ENCODE results near the gene FAM3D.
A peak's percentile ranks its signal among the peaks of the same experiment; 100 is the strongest.

FAM3D gene

DNA sequence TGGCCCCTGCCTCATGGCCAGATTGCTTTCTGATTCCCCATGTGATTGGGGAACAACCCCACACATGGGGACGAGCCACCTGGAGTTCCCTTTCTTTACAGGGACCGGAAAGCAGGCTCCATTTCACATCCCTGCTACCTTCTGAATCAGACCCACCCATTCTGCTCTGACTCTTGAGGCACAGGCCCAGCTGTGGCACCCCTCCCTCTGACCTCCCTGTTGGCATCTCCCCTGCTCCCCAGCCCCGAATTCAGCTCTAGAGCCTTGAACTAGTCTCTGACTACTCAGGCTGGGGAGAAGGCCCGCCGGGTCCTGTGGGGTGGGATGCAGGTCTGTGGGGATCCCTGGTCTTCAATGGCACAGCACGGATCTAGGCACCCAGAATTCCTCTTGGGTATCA, 12.1 kb downstream of the FAM3D start:
- DNase-seq (ENCODE audit: low spot score), result no peak

DNA sequence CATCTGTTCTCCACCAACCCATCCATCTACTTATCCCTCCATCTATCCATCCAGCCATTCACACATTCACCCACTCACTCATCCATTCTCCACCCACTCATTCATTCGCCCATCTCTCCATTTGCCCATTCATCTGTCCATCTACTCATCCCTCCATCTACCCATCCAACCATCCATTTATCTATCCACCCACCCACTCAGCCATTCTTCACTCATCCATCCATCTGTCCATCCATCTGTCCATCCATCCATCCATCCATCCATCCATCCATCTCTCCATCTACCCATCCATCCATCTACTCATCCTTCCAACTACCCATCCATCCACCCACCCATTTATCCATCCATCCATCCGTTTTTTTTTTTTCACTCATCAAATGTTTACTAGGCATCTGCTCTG, 13.9 kb downstream of the FAM3D start:
- DNase-seq (ENCODE audit: low spot score), result no peak

DNA sequence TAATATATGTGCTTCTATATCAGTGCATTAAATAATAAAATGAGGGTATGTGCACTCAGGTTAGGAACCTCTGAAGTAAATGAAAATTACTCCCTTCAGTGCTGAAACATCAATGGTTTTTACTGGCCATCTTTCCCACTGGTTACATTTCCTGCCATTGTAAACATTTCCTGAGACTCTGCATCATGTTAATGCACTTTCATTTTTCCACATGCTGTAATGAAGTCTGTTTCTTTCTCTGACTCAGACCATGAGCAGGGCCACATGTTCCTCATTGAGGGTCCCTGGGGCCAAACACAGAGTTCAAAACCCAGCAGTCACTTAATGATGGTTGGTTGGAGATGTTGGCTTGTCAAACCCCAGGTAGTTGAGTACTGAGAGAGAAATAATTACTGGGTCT, 15.3 kb downstream of the FAM3D start:
- no peak for DNase-seq (ENCODE audit: low spot score)

DNA sequence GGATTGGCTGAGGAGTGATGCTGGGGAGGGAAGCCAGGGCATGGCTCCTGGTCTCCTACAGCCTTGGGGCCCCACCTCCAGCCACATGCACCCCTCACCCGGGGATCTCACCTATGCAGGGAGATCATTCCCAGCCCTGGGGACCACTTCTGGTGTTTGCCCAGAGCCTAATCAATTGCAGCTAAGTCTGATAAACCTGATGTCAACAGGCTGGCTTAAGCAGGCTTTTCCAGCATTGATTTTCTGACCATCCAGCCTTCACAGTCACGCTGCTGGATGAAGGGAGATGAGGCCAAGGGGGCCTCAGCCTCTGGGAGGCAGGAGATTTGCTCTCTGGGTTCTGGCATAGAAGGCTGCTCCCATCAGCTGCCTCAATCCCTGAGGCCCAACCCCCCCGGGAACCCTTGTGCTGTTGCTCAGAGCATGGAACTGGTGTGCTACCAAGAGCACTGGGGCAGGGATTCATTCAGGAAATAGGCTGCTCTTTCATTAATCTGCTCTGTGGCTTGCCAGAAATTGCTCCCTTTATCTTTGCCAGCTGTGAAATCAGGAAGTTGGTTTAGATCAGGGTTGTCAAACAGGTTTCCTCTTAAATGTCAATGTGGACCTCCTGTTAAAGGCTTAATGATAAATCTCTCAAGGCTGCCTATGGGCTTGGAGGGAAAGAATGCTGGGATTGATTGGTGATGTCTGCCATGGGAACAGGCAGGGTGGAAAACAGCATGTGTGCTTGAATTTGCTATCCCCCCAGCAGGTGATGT, 19.0 kb downstream of the FAM3D start:
- no peak for DNase-seq (ENCODE audit: low spot score)

DNA sequence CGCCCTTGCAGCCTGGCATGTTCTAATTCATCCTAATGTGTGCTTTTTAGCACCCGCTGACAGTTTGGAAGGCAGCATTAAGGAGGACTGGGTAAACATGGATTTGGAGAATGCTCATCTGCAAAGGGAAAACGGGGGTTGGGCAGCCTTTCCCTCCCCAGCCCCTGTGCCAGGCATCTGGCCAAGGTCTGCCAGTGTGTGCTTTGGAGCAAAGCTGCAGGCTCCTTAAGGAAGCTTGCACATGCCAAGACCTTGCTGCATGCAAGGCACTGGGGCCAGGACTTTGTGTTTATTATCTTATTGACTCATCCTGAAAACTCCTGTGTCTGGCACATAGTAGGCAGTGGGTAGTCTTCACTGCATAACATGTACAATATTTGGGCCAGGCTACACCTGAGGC, 20.1 kb downstream of the FAM3D start:
- no peak for DNase-seq (ENCODE audit: low spot score)

DNA sequence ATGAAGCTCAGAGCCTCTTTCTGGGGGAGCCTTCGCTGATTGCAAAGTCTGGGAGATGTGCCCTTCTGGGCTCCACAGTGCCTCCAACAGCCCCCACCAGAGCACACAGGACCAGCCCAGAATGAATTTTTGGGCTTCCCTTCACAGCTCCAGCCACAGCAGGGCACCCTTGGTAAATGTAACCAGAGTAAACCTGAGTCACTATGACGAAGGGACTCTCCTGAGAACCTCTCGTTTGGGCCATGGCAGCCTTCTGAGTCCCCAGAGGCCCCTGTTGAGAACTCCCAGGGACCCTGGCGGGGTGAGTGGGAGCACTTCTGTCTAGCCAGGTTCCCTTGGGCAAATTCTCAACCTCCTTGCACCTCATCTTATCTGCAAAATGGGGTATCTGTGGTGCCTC, 20.8 kb downstream of the FAM3D start:
- DNase-seq (ENCODE audit: low spot score), result no peak

DNA sequence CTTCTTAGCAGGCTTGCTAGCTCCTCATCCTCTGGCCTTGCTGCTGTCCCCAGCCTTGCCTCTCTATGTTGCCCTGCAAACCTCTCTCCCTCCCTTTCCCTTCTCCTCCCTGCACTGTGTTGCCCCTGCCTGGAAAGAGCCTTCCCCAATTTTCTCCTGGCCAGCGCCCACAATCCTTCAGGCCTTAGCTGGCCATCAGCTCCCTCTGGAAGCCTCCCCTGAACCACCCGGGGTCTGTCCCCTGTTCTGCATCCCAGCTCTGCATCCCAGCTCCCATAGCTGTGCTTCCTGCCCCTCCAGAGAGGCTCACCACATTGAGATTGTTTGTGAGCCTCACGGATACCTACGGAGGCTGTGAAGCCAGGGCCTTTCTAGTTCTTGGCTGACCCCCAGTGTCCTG, 23.7 kb downstream of the FAM3D start:
- no peak for DNase-seq (ENCODE audit: low spot score)

DNA sequence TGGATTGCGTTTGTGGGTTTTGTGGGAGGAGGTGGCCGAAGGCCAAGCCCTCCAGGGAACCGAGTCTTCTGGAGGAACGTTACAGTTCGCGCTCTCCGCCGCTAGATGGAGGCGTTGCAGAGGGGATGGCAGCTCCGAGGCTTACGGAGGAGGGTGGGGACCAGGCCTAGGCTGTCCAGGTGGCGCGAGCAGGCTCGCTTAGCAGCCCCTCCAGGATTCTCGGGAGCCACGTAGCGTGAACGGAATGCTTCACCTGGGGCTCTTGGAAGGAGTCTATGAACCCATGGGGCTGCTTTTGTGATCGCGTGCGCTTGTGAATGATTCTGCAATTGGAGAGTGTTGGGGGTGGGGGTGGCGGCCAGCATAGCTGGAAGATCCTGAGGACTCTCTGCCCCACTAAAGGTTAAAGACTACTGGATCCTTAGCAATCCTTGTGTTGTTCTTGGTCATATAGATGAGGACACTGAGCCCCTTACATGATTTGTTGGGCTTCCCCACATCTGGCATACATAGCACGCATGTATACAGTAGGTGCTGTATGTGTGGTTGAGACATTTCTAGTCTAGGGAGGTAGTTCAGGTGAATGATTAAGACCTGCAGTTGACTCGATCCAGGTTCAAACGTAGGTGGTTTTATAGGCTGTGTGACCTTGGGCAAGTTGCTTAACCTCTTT, 25.7 kb downstream of the FAM3D start:
- DNase-seq (ENCODE audit: low spot score), result peak; percentile 61

DNA sequence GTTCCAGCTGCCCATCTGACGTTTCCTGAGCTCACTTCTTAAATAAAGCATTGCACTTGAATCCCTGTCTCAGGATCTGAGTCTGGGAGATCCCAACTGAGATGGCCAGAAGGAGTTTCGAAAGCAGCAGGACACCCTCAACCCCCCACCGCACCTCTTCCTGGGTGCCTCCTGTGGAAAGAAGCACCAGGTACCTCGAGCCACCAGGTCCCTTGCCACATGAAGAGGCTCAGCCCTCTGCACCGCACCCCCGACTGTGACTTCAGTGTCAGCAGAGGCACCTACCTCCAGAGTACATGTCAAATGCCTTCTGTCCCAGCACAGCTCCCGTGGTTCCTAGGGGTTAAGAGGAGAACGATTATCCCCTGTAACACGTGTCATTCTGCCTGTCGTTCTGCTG, 26.7 kb downstream of the FAM3D start:
- no peak for DNase-seq (ENCODE audit: low spot score)

DNA sequence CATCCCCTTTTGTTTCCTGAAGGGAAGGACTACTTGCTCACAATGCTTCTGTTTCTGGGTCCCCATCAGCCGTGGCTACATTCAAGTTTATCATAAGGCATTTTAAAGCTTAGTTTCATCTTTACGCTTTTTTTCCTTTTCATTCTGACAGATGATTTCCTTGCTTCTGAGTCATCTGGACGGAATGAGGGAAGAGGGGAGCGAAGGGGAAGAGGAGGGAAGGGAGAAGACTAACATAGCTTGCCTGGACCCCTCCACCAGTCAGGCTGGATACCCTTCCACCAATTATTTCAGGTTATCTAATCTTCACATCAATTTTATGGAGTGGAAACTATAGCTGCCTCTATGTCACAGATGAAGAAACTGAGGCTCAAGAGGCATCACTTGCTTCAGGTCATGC, 27.6 kb downstream of the FAM3D start:
- no peak for DNase-seq (ENCODE audit: low spot score)

DNA sequence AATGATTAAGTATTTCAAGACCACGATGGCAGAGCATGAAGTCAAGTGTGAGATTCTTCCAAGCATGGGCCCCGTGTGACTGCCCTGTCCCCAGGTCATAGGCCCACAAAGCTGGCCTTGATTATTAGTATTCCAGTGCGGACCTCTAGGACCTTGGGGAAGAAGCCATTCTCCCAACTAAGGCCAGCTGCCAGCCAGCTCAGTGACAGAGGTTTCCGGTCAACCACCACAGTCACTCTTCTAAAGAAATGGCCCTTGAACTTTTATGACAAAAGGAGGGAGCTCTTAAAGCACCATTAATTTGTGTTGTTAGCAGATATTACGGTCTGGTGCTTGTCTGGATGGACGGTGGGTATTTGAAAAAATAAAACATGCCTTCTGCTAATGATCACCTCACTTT, 28.0 kb downstream of the FAM3D start:
- DNase-seq (ENCODE audit: low spot score), result no peak

DNA sequence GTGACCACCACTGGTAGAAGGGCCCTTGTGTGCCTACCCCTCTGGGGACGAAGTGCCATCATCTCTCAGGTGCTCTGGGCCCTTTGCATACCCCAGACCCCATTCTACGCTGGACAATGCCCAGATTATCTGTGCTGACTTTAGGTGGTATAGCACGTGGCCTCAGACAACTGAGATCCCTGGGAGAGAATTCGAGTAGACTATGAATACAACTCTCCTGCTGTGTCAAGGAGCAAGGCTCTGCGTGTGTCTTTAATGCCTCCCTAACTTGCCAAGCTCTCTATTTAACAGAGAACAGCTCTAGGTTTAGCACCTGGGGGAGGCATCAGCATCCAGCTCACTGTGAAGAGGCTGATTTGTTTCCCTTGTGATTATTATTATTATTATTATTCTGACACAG, 29.1 kb downstream of the FAM3D start:
- no peak for DNase-seq (ENCODE audit: low spot score)

DNA sequence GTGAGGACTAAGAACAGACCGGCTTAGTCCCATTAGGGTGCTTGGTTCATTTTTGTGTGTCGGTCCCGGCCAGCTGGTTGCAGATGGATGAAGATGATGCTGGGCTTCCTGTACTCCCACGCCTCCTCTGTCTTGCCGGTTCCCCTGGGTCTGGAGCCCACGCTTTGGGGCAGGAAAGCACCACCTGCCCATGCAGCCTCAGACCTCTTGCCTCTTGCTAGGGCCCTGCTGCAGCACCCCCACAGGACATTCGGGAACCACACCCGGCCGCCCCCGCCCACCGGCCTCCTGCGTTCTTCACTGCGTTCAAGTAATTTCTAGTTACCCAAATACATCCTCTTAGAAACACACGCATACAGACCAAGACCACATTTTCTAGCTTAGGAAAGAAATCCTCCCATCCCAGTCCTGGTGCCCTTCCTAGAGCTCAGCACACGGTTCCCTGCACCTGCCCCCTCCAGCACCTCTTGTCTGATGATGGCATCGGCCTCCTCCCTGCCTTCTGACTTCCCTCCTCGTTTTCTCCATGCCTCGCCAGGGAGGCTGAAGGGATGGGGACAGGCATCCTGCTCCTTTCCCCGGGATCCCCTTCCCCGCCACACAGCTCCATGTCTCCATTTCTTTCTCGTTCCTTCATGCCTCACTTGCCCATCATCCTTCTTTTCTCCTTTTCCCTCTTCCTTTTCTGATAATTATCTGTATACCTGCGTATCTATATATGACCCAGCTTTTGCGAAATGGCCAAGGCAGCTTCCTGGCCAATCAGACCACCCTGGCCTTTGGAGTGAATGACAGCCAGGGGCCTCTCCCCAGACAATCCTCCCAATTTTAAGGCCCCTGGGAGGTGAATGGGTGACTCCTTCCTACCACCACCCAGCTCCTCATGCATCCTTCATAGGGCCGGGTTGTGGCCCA, 30.9 kb downstream of the FAM3D start:
- no peak for DNase-seq (ENCODE audit: low spot score)

DNA sequence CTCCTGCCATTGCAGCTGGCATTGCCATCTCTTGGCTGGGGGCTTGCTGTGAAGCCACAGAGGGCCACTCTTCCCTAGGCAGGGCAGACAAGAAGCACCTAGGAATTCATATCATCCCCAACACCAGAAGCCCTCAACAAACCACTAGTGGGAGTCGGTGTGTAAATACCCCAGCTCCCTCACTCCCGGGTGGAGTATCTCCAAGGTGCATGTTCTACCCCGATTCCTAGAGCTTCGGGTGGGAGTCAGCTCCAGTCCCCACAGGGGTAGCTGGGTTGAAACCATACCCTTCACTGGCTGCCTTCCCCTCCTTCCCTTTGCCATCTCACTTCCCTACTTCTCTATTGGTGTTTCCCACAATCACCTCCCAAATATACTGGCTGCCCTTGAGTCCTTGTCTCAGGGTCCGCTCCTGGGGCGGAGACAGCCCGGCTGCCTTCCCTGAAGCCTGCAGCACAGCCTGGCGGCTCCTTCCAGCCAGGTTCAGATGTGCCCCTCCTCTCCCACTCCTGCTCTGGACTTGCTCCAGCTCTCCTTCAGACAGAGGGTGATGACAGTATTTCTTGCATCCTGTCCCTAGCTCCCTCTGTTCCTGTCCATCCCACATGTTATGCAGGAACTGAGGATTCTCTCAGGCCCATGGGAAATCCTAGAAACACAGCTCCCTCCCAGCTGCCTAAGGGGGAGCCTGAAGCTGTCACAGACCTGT, 33.3 kb downstream of the FAM3D start:
- no peak for DNase-seq (ENCODE audit: low spot score)

DNA sequence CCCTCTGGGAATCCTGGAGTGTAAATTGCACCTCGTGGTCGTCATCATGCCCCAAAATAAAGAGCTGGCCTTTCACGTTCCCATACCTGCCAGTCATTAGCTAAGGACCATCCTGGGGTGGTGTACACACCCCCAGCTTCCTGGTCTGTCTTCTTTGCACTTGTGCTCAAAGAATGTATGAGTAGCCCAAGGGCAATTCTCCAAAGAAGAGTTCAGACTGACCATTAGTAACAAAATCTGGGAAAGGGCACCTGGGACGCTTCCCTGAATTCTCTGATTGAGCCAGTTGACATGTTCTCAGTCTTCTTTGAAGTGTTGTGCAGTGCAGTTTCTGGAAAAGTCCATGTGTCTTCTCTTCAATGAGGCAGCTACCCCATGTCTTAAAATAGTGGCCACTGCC, 34.8 kb downstream of the FAM3D start:
- DNase-seq (ENCODE audit: low spot score), result no peak

DNA sequence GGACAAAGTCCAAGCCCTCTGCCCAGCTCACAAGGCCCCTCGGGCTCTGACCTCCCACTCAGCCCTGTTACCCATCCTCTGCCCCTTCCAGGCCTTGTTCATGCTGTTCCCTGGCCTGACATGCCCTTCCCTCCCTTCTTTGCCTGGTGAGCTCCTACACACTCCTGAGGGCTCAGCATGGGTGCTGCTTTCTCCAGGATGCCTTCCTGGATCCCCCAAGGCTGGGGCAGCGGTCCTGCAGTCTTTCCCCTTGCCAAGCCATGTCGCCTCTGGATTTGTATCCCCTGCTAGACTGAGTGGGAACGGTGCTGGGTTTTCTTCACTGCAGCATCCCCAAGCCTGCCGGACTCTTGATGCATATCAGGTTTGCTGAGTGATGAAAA, 35.9 kb downstream of the FAM3D start:
- no peak for DNase-seq (ENCODE audit: low spot score)

DNA sequence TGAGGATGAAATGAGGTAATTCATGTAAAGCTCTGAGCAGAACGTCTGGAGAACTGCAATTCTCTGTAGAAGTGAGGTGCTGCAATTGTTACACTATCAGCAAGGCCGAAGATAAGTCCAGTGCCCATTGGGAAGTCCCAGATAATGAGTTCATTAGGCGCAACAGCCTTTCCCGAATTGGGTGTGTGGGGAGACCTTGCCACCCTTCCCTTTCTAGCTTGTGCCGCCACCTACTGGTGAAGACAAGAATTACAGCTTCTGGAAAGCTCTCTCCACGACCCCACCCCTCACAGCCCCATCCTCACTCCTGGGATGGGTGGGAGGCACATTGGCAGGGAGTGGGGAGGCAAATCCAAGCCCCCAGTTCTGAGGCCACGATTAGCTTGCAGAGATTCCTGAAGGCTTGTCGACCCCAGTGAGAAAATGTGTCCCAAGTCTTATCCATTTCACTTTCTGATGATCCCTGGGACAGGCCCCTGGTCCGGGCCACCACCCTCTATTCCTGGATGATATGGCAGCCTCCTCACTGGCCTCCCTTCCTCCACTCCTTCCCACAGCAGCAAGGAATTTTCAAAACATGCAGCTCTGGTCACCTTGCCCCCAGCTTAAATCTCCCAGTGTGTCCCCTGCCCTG, 36.4 kb downstream of the FAM3D start:
- DNase-seq (ENCODE audit: low spot score), result peak; percentile 52

DNA sequence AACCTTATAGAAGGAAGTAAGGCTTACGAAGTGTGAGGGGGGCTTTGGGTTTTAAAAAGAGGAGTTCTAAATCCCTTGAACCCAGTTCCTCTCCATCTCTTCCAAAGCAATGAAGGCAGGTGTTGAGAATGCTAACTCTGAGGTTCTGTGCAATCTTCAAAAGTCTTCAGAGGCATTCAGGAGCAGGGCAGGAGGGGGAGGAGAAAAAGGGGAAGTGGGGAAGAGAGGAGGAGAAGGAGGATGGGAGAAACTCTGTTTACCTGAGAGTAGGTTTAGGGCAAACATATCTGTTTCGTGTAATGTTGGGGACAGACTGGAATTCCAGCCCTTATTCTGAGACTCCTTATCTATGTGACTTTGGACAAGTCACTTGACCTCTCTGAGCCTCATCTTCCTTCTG, 36.9 kb downstream of the FAM3D start:
- no peak for DNase-seq (ENCODE audit: low spot score)

DNA sequence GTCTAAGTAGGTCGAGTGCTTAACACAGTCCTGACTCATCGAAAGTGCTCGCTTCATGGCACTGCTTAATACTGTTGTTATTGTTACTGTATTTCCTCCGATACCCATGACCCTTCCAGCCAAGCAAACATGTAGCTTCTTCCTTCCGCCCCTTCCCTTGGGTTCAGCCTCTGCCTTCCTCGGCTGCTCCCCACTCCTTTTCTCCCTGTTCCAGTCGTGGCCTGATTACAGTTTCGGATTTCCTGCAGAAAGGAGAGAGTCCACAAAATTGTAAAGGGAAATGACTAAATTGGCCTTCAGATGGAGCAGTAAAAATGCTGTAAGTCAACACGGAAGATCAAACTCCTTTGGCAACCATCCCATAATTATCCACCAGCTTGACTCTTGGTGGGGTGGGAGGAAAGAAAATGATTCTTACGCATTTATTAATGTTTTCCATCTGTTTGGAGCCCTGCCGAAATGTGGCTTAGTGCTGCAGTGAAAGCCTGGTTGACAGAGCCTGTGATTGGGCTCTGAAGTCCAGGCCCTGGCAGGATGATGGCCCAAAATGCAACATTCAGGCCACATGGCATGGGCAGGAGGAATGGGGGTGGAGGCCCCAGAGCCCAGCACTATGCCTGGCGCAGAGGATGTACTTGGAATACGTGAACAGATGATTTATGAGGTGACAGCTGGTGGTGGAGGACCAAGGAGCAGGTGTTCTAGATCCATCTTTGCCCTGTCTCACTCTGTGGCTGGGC, 37.6 kb downstream of the FAM3D start:
- DNase-seq (ENCODE audit: low spot score), result no peak

DNA sequence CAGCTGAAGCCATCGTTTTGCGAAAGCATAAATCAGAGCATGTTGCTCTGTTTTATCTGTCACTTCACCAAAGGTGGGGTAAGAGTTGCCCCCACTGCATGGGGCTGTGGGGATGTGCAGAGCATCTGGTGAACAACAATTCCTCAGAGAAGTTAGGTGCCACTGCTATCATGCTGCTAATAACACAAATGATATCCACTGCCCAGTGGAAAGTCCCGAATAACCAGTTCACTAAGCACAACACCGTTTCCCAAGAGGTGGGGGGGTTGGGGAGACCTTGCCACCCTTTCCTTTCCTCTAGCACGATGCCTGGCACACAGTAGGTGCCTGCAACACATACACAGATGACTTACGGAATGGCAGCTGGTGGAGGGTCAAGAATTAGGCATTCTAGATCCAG, 38.6 kb downstream of the FAM3D start:
- DNase-seq (ENCODE audit: low spot score), result no peak

DNA sequence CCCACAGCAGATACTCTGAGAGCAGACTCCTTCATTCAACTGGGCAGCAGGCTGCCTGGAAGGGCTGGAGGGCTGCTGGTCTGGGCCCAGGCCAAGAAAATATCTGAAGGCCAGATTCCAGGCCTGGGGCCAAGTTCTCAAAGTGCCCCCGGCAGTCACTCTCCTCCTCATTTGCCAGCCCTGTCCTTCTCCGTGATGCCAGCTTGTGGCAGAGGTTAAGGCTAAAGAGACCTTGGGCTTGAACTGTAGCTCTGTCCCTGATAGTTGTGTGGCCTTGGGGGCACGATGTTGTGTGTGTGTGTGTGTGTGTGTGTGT, 39.0 kb downstream of the FAM3D start:
- DNase-seq (ENCODE audit: low spot score), result no peak
